HG02571 (cell line): ENCODE data around the gene SULT1A2.
"Not testable (repeated sequence)": the region's sequence is repeated elsewhere in the genome, so short reads cannot be mapped to it uniquely, and the experiment has no call there.

ENCODE experiments used
- ATAC-seq: cut with Tn5 transposase; IDR thresholded peaks from one replicate; pipeline ENCODE4 v1.9.1; 2021; ENCODE audit warnings: mild to moderate bottlenecking, moderate library complexity; ENCODE audit not compliant: unreplicated experiment

The SULT1A2 gene

GRCh38 chr16:28596840-28597691 lies at the start of gene SULT1A2:
Gene SULT1A2, minus strand, starts transcription at chr16:28597050. Its CDS starts 1,120 bp downstream, at chr16:28595930.
- no peak for ATAC-seq

GRCh38 chr16:28639959-28640358 lies 43.1 kb upstream of the SULT1A2 start:
- not testable (repeated sequence) for ATAC-seq

GRCh38 chr16:28638359-28638758 lies 41.5 kb upstream of the SULT1A2 start:
- ATAC-seq: not testable (repeated sequence)

- not testable (repeated sequence) for ATAC-seq
These were observed 40.9 kb upstream of the SULT1A2 start, which contains the start of gene NPIPB8 for GRCh38 chr16:28637765-28638164. Gene NPIPB8, plus strand, starts transcription at chr16:28638065. Its CDS starts 296 bp downstream, at chr16:28638361.

GRCh38 chr16:28636093-28636823 lies 39.4 kb upstream of the SULT1A2 start:
- not testable (repeated sequence) for ATAC-seq

- ATAC-seq: not testable (repeated sequence)
These were observed 34.1 kb upstream of the SULT1A2 start for GRCh38 chr16:28630905-28631304.

- no peak for ATAC-seq
These were observed 26.4 kb upstream of the SULT1A2 start for GRCh38 chr16:28623172-28623711.

- ATAC-seq: not testable (repeated sequence)
These were observed 25.8 kb upstream of the SULT1A2 start for GRCh38 chr16:28622532-28623171.

GRCh38 chr16:28621481-28622155 lies 24.8 kb upstream of the SULT1A2 start:
- ATAC-seq: no peak

GRCh38 chr16:28620316-28620715 lies 23.5 kb upstream of the SULT1A2 start:
- ATAC-seq: not testable (repeated sequence)

GRCh38 chr16:28617874-28618273 lies 21.0 kb upstream of the SULT1A2 start:
- no peak for ATAC-seq

- ATAC-seq: no peak
These were observed 19.8 kb upstream of the SULT1A2 start for GRCh38 chr16:28616636-28617035.

GRCh38 chr16:28616224-28616577 lies 19.4 kb upstream of the SULT1A2 start:
- not testable (repeated sequence) for ATAC-seq

GRCh38 chr16:28615486-28616223 lies 18.8 kb upstream of the SULT1A2 start:
- ATAC-seq: not testable (repeated sequence)

GRCh38 chr16:28614561-28614960 lies 17.7 kb upstream of the SULT1A2 start:
- not testable (repeated sequence) for ATAC-seq

- ATAC-seq: not testable (repeated sequence)
These were observed 17.1 kb upstream of the SULT1A2 start for GRCh38 chr16:28613912-28614311.

GRCh38 chr16:28612359-28613280 lies 15.8 kb upstream of the SULT1A2 start:
- not testable (repeated sequence) for ATAC-seq

- no peak for ATAC-seq
These were observed 13.8 kb upstream of the SULT1A2 start for GRCh38 chr16:28610595-28611191.
